ENCODE results near the gene TTC3.
A peak's percentile ranks its signal among the peaks of the same experiment; 100 is the strongest.

The TTC3 gene

DNA sequence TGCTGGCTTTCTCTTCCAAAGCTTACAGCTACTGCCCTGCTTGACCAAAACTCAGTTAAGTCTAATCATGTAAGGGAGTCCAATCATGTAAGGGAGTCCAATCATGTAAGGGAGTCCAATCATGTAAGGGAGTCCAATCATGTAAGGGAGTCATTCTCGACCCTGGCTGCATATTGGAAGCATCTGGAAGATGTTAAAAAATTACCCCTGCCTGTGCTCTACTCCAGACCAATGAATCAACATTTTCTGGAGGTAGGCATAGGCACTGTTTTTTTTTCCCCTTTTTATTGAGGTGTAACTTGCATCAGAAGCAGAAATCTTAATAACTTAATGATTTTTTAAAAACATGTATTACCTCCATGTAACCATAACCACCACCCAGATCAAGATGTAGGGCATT lies 9.6 kb upstream of the TTC3 start:
- DNase-seq = no peak

DNA sequence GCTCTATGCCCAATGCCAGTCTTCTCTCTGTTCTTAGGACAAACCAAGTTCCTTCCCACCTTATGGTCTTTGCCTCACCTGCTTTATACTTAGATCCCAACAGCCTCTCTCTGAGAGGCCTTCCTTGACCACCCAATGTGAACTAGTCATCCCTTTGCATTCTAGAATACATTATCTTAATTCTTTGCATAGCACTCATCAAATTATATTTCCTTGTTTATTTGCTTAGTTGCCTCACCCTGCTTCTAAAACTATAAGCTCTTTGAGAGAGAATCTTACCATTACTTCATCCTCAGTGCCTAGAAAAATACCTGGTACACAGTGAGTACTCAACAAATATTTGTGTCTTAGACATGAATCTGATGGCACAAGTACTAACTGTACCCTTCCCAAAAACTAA lies 8.2 kb upstream of the TTC3 start:
- no peak for DNase-seq

DNA sequence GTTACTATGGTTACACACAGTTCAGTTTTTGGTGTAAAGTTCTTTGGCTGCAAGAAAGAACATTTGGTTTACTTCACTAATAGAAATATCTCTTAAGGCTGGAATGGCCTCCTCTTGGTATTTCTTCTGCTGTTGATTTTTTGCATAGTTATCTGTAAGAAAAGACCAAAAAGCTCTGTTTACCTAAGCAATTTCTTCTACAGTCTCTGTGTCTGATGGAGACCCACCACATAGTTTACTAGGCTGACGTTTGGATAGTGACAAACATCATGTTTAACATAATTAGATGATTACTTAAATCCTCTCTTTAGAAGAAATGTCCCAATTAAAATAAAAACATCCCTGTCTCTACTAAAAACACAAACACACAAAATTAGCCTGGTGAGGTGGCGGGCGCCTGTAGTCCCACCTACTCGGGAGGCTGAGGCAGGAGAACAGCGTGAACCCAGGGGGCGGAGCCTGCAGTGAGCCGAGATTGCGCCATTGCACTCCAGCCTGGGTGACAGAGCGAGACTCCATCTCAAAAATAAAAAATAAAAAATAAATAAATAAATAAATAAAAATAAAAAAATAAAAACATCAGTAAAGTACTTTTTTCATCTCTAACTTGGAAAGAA lies 7.4 kb upstream of the TTC3 start:
- DNase-seq = no peak

DNA sequence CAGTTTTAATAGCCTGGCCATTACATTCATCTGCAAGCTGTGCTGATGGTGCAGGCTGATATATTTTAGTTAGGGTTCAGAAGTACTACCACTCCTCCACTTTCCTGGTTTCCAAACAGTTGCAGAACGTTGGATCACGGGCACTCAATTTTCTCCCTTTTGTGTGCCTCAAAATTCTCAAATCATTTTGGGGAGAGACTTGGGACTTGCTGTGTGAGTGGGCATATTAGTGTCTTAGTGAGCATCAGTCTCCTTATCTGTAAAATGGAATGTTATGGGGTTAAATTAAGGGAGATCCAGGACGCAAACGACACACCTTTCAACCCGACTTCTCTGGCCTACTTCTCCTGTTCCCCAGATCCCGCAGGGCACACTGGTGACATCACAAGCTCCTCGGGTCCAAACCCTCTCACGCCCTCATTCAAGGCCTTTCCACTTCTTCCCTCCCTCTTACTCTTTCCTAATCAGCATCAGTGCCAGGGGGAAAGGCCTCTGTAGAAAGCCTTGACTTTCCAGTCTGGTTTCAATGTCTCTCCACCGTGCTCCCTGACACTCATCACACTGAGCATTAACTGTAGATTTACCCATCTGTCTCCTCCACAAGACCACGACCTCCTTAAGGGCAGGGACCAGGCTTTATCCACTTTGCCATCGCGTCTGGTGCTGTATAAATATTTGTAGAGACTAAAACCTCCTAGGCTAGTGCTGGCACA lies 1.3 kb upstream of the TTC3 start:
- no peak for DNase-seq

DNA sequence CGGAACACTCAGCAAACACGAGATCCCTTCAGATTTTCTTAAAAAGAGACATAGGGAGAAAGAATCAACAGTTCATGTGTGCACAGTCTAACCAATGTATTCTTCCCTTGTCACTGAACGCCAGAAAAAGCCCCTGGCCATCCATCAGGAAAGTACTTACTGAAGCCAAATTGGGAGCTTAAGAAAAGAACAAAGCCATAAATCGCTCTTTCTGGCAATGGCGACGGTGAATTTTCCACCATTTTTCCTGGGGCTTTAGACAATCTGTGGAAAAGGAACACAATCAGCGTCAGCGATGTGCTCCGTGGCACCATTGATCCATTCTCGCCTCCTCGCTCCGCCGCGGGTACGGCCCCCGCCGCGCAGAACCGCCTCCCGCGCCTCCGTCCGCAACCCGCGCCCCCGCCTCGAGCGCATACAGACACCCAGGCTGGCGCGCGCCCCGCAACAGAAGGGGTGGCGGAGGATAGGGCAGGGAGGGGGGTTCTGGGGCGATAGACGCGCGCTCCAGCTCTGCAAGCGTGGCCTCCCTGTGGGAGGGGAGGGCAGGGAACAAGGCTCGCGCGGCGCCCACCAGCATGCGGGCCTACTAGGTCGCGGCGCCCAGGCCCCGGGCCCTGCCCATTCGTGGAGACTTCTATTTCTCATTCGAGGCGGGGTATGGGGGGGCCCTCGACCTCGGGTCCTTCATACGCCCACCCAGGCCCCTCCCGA lies 623 bp upstream of the TTC3 start:
- DNase-seq = peak; percentile 66

DNA sequence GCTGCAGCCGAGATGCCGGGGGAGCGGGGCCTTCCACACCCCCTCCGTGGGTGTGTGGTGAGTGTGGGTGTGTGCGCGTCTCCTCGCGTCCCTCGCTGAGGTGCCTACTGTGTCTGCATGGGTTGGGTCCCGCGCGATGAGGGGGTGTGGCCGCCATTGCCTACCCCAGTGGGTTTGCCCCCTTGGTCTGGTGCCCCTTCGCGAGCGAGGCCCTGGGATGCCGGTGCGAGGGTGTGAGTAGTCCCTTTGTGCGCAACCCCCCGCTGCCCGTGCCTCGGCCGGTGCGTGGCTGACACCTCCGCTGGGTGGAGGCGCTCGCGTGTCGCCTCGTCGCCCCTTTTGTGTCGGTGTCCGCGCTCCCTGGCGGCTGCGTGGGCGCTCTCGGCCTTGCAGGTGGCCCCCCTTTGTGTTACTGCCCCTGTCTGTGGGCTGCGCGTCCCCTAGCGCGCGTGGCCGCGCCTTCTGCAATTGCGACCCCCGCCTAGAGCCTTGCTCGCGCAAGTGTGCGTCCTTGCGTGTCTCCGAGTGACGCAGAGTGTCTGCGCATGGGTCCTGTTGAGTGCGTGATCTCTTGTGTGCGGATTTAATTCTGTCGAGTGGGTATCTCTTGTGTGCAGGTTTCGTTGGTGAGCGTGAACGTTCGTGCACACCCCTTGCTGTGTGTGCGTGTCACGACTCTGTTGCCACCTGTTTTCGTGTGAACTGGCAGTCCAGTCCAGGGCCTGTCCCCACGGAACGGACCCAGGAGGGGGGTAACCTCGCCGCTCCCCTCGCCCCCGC lies 553 bp downstream of the TTC3 start:
- DNase-seq = no peak

DNA sequence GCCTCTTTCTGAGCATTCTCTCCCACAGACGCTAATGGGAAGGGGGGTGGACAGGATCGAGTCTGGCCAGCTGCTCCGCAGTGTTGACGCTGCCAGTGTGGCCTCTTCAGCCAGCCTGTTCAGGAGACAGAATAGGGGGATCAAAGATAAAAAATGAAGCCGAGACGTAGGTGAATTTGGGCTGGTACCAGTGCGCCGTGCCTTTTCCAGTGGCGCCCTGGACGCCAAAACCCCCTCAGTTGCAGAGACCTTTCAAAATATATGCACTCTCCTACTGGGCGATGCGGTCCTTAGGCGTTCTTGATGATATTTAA lies 1.1 kb downstream of the TTC3 start:
- no peak for DNase-seq

DNA sequence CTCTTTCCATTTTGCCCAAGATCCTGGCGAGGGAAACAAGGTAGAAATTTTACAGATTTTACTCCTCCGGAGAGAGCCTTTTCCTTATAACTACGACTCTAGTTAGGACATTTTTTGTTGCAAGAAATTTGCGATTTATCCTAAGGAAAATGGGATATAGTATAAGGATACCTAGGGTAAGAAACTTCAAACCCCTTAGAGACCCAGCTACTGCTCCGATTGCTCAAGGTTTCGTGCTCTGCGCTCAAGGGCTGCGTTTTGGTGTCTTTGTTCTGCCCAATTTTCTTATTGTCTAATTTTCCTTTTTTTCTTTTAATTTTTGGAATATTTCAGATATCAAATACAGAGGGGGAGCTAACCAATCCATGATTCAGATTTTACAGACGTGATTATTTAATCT lies 1.5 kb downstream of the TTC3 start:
- DNase-seq = no peak

DNA sequence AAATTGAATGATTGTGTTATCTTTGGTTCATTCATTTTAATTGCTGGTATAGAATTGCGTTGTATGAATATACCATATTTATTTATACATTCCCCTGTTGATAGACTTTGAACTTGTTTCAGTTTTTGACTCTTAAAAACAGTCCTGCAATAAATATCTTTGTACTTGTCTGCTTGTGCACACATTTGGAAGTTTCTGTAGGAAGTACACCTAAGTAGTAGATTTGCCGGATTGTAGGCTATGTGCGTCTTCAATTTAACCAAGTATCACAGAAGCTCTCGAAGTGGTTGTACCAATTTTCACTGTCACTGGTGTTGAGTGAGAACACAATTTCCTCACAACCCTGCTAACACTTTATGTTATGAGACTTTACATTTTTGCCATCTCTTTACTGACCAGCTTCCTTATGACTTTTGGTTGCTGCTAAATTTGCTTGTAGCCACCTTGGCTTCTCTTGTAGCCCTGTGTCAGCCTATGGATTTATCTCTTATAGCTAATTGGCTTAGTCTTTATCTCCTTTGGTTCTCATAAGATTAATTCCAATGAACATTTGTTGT lies 2.2 kb downstream of the TTC3 start:
- DNase-seq = no peak

DNA sequence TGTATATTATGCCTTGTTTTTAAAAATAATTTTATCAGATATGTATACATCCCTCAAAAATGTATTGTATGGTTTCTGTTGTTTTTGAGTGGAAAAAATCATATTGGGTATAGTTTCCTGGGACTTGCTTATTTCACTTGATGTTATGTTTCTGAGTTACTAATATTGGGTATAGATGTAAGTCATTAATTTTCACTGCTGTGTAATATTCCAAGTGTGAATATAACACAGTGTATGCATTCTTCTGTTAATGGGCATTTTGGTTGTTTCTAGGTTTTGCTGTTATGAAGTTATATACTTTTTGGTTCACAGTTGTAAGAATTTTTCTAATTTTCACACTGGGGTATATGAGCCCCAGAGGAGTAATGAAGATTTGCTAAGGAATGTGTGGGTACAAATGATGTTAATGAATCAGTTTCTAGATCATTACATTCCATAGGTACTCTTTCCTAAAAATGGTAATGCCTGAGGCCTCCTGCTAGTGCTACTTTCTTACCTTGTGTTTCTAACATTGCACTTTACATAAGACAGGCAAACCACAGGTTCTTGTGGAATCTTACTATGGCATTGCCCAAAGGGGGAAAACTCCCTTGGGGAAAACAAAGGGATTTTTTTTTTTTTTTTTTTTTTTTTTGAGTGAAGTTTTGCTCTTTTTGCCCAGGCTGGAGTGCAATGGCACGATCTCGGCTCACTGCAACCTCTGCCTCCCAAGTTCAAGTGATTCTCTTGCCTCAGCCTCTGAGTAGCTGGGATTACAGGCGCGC lies 3.2 kb downstream of the TTC3 start:
- no peak for DNase-seq

DNA sequence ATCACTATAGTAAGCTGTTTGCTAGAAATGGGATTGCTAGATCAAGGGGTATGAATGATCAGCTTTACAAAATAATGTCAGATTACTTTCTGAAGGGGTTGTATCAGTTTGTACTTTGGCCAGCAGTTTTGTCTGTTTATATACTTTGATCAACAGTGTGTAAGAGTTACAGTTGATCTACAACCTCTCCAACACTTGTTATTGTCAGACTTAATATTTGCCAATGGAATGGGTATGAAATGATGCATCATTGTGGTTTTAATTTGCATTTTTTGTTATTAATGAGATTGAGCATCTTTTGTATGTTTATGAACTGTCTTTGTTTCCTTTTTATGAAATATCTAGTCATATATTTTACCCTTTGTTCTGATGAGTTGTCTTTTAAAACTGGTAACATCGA lies 4.3 kb downstream of the TTC3 start:
- DNase-seq = no peak

DNA sequence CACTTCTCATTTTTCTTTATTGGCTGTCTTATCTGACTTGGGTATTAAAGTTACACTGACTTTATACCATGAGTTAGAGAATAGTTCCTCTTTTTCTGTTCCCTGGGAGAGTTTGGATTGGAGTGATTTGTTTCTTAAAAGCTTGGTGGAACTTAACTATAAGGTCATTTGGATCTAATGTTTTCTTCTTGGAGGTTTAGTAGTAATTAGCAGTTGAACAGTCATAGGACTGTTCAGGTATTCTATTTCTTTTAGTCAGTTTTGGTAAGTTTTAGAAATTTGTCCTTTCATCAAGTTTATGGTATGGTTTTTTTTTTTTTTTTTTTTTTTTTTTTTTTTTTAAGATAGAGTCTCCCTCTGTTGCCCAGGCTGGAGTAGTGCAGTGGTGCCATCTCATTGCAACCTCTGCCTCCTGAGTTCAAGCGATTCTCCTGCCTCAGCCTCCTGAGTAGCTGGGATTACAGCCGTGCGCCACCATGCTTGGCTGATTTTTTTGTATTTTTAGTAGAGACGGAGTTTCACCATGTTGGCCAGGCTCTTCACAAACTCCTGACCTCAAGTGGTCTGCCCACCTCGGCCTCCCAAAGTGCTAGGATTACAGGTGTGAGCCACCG lies 6.3 kb downstream of the TTC3 start:
- DNase-seq = no peak

DNA sequence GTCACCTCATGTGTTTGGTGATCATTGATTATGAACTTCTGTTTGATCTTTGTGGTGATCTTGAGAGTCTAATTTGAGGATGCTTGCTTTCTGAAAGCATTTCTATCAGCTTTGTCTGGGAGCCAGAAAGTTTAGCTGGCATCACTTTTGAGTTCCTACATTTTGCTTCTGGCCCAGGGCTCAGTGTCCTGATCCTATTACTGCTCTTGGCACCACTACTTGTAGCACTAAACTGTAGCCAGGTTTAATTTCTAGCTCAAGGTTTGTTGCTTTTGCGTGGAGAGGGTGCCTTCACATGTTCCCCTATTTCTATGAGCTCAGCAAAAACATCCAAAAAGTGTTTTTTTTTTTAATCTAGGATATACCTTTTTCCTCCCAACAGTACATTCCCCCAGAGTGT lies 9.3 kb downstream of the TTC3 start:
- no peak for DNase-seq

DNA sequence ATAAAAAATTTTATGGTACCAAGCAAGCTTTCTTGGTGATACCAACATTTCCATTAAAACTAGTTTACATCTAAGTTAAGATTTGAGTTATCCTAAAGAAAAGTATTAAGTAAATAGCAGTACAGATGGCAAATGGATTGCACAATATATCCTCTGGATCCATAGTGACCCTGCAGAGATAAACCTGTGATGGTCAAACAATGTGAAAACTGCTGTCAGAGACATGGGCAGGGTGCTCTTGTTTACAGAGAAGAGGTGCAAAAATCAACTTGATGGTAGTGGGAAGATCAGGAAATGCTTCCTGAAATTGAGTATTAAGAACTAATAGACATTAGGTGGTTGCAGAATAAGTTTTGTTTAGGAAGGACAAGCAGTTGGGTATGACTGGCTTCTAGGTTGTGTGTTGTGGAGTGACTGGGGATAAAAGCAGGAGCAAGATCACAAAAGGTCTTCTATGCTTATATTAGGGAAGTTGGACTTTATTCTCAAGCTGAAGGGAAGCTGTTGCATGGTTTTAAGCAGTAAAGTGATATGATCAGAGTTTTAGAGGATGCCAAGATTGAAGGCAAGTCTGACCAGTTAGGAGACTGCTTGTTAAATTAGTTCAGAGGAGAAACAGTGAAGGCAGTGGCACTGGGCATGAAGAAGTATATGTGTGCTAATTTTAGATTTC lies 9.9 kb downstream of the TTC3 start:
- DNase-seq = no peak

DNA sequence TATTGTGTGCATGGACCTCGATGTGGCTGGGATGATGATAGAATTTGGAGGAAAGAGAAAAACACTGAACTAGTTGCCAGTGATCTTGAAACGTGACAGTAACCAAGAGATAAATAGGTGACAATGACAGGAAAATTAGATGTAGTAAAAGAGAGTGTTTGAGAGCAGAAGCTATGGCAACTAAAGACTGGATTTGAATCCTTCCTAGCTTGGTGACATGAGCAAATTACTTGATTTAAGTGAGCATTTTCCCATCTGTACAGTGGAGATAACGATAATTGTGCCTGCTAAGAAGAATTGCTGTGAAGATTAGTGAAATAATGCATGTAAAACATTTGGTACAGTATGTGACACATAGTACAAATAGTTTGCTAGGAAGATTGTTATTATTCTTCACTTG lies 12.7 kb downstream of the TTC3 start:
- DNase-seq = no peak

DNA sequence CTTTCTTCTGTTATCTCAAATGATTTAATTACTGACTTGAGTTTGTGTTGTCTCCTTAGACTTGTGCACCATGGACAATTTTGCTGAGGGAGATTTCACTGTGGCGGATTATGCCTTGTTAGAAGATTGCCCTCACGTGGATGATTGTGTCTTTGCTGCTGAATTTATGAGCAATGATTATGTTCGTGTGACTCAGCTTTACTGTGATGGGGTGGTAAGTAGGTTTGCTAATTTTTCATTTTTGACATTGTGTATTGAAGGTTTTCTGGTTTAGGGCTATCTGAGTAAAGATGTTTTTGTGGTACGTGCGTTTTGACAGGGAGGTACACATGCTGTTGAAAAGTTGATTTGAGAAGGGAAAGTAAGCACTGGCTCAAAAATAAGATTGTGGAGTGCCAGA lies 14.1 kb downstream of the TTC3 start:
- DNase-seq = no peak

DNA sequence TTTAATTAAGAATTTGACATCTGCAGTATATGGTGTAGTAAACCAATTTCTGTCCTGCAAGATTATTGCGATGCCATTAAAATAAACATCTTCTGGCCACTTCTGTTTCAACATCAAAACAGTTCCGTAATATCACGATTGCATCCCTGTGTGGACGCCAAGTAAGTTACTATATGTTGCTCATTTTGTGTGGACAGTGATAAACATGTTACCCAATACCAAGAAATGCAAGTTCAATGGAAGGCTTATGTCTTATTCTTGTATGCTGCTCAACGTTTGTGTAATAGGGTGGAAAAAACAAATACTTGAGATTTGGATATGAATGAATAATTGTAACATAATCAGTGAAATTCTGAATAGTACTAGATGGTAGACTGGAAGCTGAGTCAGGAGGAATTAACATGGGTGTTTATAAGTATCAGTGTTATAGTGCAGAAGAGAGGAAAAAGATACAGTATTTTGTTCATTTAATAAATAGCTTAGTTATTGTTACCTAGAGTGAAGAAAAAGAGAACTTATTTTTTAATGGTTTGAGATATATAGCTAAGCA lies 15.2 kb downstream of the TTC3 start:
- no peak for DNase-seq

DNA sequence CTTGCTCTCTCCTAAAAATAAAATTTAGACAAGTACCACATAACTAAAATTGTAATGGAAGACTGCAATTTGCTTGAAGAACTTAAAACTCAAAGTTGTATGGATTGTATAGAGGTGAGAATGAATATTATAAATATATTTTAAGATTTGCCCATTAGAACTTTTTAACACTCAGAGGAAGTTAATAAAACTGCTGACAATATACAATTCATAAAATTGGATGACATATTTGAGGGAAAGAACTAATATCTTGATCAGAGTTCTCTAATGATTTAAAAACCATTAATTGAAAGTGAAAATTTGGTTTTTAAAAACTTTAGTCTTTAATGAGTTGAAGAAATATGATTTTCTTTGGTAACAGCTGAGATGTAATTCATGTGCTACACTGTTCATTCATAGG lies 20.9 kb downstream of the TTC3 start:
- DNase-seq = no peak

DNA sequence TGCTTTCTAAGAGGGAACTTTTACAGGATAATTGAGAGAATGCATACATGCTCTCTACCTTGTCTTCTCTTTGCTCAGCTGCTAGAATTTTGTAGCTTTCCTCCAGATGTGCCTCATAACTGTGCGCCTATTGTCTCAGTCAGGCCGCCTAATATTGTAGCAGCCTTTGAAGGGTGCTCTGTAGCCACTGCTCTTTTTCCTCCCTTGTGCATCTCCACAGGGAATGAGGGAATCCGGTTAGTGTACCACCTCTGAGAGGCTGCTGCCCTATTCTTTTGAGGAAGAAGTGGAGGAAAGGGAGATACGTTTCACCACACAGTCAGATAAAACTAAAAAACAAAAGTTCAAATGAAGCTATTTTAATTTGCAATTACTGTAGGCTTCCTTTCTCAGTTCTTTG lies 22.8 kb downstream of the TTC3 start:
- no peak for DNase-seq

DNA sequence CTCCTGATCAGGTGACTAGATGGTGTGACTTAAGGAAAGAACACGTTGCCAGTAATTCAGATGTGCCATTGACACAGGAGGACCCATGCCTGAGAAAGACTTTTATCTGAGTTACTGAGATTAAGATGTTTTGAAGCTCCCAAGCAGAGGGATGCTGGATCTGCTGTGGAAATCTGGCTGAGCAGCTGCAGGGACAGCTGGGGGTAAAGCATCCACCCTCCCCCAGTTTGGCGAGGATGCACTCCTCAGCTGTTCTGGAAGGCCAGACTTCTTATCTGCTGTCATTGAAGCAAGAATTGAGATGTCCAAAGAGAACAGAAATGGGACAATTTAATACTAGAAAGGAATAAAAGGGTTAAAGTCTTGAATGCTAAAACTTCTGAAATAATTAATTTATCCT lies 25.7 kb downstream of the TTC3 start:
- no peak for DNase-seq

DNA sequence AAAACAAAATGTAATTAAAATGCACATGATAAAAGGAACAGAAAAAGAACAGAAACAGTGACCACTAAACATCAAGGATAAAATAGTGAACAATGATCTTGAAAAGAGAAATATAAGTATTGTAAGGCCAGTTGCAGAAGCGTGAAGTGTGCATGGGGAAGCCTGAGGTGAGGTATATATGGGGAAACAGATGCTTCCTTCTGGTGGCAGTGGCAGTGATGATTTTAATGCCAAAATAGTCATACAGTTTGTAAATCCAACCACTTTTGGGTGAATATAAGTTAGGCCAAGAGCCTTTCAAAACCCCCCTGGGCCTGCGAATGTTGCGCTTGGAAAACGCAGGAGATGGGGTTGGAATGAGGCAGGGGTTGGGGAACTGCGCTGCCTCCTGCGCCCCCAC lies 27.3 kb downstream of the TTC3 start:
- no peak for DNase-seq

Data from amniotic stem cell (primary cell).